DOHH2 (cell line): ENCODE measurements around the gene AURKB.
"Not testable (repeated sequence)": the region's sequence is repeated elsewhere in the genome, so short reads cannot be mapped to it uniquely, and the experiment has no call there.

Source experiments
- CTCF ChIP-seq: fragments of 200-600 bp; sonication (generic); IDR thresholded peaks from one replicate; pipeline ENCODE4 v1.5.1; 2014; ENCODE audit warnings: antibody characterized with exemption, mild to moderate bottlenecking, low read depth, low read length; ENCODE audit not compliant: poor library complexity, severe bottlenecking
- EZH2phosphoT487 ChIP-seq: fragments of 200-600 bp; sonication (generic); IDR thresholded peaks from 2 replicates; pipeline ENCODE4 v1.6.1; 2017; ENCODE audit warnings: borderline replicate concordance, mild to moderate bottlenecking, antibody characterized with exemption, low read length, moderate library complexity, mixed read lengths

- not testable (repeated sequence) for TF ChIP-seq CTCF, EZH2phosphoT487
These were observed 41.0 kb upstream of the AURKB start for GRCh38 chr17:8251411-8251810.
